PC-3 (cell line): ENCODE data around the gene ESYT2. TPM values are rescaled to one million over a fixed set of nuclear protein-coding genes. Genes with fewer than 3 reads are reported as not detected.

Source experiments
- ATAC-seq: fragments of 200-7000 bp; cut with Tn5 transposase; 2 replicates; pipeline ENCODE4 v1.9.1; 2020; ENCODE audit warnings: mild to moderate bottlenecking, moderate library complexity
- BruUV-seq: library from RNA; stranded (reverse); fragments of 400-500 nt; replicated peaks from 2 replicates; lab custom pipeline; 2021; lab: Mats Ljungman, UMichigan
- CTCF ChIA-PET: fragments of 300-600 bp; sonication (Branson Sonifier 250); formaldehyde crosslinking; loops from one replicate; lab custom pipeline; 2022; ENCODE audit warnings: antibody characterized with exemption; lab: Charles Lee
- POLR2A ChIA-PET: fragments of 300-600 bp; sonication (Branson Sonifier 250); formaldehyde crosslinking; loops from one replicate; lab custom pipeline; 2022; ENCODE audit warnings: antibody characterized with exemption; ENCODE audit not compliant: unreplicated experiment; lab: Charles Lee
- DNase-seq: peaks from one replicate; pipeline ENCODE4 v3.0.0-alpha.2; 2015
- H2AFZ ChIP-seq: fragments of 300-600 bp; sonication (generic); 2 replicates; pipeline ENCODE4 v1.6.0; 2016; ENCODE audit warnings: antibody characterized with exemption, low read length
- H3F3A ChIP-seq: fragments of 300-600 bp; sonication (generic); one replicate; pipeline ENCODE4 v1.6.0; 2017; ENCODE audit warnings: antibody characterized with exemption, low read length, control low read depth, mild to moderate bottlenecking; ENCODE audit not compliant: unreplicated experiment
- H3K27ac ChIP-seq: fragments of 300-600 bp; sonication (generic); 2 replicates; pipeline ENCODE4 v1.5.1; 2016; ENCODE audit warnings: mild to moderate bottlenecking, low read length
- H3K27me3 ChIP-seq: fragments of 300-600 bp; sonication (generic); 2 replicates; pipeline ENCODE4 v1.6.1; 2016; ENCODE audit warnings: low read length, mixed read lengths
- H3K36me3 ChIP-seq: fragments of 300-600 bp; sonication (generic); 2 replicates; pipeline ENCODE4 v1.6.1; 2016; ENCODE audit warnings: low read depth, mixed run types, low read length, mixed read lengths
- H3K4me1 ChIP-seq: fragments of 300-600 bp; sonication (generic); 2 replicates; pipeline ENCODE4 v1.5.1; 2016; ENCODE audit warnings: low read length; ENCODE audit not compliant: insufficient read depth
- H3K4me2 ChIP-seq: fragments of 300-600 bp; sonication (generic); 2 replicates; pipeline ENCODE4 v1.6.0; 2016; ENCODE audit warnings: low read length
- H3K4me3 ChIP-seq: fragments of 300-600 bp; sonication (generic); 2 replicates; pipeline ENCODE4 v1.5.1; 2016; ENCODE audit warnings: mild to moderate bottlenecking, low read length, mixed read lengths
- H3K79me2 ChIP-seq: fragments of 300-600 bp; sonication (generic); 2 replicates; pipeline ENCODE4 v1.6.1; 2017; ENCODE audit warnings: low read length, mixed read lengths
- H3K9ac ChIP-seq: fragments of 300-600 bp; sonication (generic); 2 replicates; pipeline ENCODE4 v1.6.0; 2016; ENCODE audit warnings: mild to moderate bottlenecking, low read length
- H3K9me2 ChIP-seq: fragments of 300-600 bp; sonication (generic); replicated peaks from 2 replicates; pipeline ENCODE4 v1.6.1; 2016; ENCODE audit warnings: mixed run types, low read length, mixed read lengths
- H3K9me3 ChIP-seq: fragments of 300-600 bp; sonication (generic); 2 replicates; pipeline ENCODE4 v1.6.1; 2016; ENCODE audit warnings: low read length, mixed read lengths
- H4K20me1 ChIP-seq: fragments of 300-600 bp; sonication (generic); 2 replicates; pipeline ENCODE4 v1.6.1; 2016; ENCODE audit warnings: low read length, mixed read lengths
- EZH2 ChIP-seq: fragments of 300-600 bp; sonication (generic); IDR thresholded peaks from one replicate; pipeline ENCODE4 v1.6.1; 2017; ENCODE audit warnings: antibody characterized with exemption, mild to moderate bottlenecking, low read length; ENCODE audit not compliant: unreplicated experiment
- EZH2phosphoT487 ChIP-seq: fragments of 300-600 bp; sonication (generic); IDR thresholded peaks from 2 replicates; pipeline ENCODE4 v1.6.1; 2018; ENCODE audit warnings: mild to moderate bottlenecking, antibody characterized with exemption, low read length, borderline replicate concordance
- intact Hi-C: fragments of 100-400 bp; cut with micrococcal nuclease; formaldehyde crosslinking; loops from 2 replicates; pipeline ENCODE4 v1.9.0; 2023
- total RNA-seq: library from RNA; depleted of rRNA; stranded (reverse); fragments of >200 nt; gene quantifications from 2 replicates; pipeline ENCODE4 v1.2.3, GENCODE V29; 2014
- TF ChIP-seq, protein P1 (sequence below): fragments of 300-600 bp; sonication (generic); conservative IDR thresholded peaks from 2 replicates; pipeline ENCODE4 v1.5.1; 2017; ENCODE audit warnings: antibody characterized with exemption, low read depth, mild to moderate bottlenecking, low read length

ESYT2 gene
- total RNA-seq, 1 experiment from 2014 or later, result 76.1 TPM

DNA sequence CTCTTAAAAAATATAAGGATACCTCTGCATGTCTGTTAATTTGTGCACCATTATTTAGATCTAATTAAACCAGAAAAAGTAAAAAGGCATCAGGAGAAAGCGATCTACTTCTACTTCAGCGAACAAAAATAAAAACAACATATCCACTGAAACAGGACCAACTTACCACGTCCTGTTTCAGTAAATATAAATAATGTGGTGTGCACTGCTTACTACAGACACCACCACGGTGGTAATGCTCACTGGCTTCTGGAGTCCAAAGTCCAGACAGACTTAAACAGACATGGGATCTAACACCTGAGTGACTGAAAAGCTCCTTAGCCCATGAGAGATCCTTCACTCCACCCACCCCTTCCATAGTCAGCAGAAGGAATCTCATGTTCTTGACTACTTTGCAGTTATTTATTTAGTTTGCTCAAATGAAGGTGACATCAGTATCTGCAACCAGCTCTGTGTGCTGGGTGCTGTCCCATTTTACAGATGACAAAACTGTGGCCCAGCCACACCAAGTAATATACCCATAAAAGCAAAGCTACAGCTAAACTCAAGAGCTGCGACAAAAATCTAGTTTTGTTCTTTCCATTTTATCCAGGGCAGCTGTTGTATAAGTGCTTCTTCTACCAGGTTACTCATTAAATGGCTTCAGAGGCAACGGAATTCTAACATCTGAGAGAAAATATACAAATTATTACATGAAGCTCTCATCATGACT is 62.6 kb downstream of the ESYT2 start:
- DNase-seq (no peak), ATAC-seq (no peak)
- Histone ChIP-seq H3K27me3 (no peaks in the 10 kb centered on the region), H3K9me2 (no peaks in the 10 kb centered on the region), H3K9ac (no peak overlapping the region), H3K27ac (no peak overlapping the region), H4K20me1 (no peaks in the 10 kb centered on the region), H3K79me2 (no peaks in the 10 kb centered on the region), H2AFZ (no peak overlapping the region), H3K4me1 (no peaks in the 10 kb centered on the region), H3F3A (no peaks in the 10 kb centered on the region), H3K4me3 (no peak overlapping the region), H3K36me3 (peaks cover 12% of the 10 kb centered on the region; the same call in 1 of the 2 replicates), H3K9me3 (no peaks in the 10 kb centered on the region), H3K4me2 (no peak overlapping the region)
- no peak for TF ChIP-seq EZH2
- TF ChIP-seq, protein P1, sequence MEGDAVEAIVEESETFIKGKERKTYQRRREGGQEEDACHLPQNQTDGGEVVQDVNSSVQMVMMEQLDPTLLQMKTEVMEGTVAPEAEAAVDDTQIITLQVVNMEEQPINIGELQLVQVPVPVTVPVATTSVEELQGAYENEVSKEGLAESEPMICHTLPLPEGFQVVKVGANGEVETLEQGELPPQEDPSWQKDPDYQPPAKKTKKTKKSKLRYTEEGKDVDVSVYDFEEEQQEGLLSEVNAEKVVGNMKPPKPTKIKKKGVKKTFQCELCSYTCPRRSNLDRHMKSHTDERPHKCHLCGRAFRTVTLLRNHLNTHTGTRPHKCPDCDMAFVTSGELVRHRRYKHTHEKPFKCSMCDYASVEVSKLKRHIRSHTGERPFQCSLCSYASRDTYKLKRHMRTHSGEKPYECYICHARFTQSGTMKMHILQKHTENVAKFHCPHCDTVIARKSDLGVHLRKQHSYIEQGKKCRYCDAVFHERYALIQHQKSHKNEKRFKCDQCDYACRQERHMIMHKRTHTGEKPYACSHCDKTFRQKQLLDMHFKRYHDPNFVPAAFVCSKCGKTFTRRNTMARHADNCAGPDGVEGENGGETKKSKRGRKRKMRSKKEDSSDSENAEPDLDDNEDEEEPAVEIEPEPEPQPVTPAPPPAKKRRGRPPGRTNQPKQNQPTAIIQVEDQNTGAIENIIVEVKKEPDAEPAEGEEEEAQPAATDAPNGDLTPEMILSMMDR, result no peak
- TF ChIP-seq EZH2phosphoT487, result no peak
- no TSS peak for BruUV-seq
- intact Hi-C loops, result no loop called here
- ChIA-PET CTCF (no interaction called here), POLR2A (no interaction called here)

DNA sequence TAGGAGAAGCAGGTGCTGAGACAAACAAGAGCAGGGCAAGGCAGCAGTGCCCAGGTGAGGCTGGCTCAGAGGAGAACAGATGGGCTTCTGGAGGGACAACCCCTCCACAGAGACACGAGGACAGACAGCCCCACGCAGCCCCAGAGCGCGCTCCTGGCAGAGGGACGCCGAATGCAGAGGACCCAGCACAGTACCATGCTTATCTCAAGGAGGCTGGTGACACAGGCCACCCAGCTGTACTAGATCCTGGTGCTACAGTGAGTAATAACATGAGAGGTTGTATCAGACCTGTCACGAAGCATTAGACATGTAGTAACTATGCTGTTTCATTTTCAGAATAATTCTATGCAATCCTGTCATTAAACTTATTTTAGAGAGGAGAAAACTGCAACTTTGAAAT is 64.3 kb downstream of the ESYT2 start:
- TF ChIP-seq EZH2, result no peak
- TF ChIP-seq EZH2phosphoT487, result no peak
- TF ChIP-seq, protein P1, result no peak
- Histone ChIP-seq H3K27ac (no peak overlapping the region), H3K4me3 (no peak overlapping the region), H3K4me2 (no peak overlapping the region), H2AFZ (no peak overlapping the region), H3K9me2 (no peaks in the 10 kb centered on the region), H3K27me3 (no peaks in the 10 kb centered on the region), H3K9ac (no peak overlapping the region), H3K79me2 (no peaks in the 10 kb centered on the region), H3K4me1 (no peaks in the 10 kb centered on the region), H3K9me3 (no peaks in the 10 kb centered on the region), H4K20me1 (no peaks in the 10 kb centered on the region), H3F3A (no peaks in the 10 kb centered on the region), H3K36me3 (peaks cover 28% of the 10 kb centered on the region)
- no TSS peak for BruUV-seq
- CTCF ChIA-PET, result no interaction called here
- DNase-seq, result no peak
- no peak for ATAC-seq
- intact Hi-C loops, result no loop called here
- POLR2A ChIA-PET, result no interaction called here

DNA sequence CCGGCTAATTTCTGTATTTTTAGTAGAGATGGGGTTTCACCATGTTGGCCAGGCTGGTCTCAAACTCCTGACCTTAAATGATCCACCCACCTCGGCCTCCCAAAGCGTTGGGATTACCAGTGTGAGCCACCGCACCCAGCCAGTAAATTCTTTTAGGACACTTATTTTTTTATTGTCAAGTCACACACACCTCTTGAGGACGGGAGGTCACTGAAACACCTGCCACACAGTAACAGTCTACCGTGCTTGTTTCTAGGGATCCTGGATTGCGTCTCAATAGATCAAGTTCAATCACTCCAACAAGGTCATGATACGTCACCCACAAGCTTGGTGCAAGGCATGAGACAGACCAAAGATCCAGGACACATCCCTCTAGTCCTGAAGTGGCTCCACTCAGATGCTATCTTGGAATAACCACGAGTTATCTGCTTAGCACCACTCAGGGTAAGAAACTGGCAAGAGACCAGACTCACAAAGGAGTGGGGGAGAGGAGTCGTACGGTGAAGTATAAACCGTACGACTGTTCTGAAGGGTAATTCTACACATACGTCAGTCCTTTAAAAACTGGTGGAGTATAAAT is 65.8 kb downstream of the ESYT2 start:
- Histone ChIP-seq H4K20me1 (no peaks in the 10 kb centered on the region), H3K9ac (no peak overlapping the region), H3K9me2 (no peaks in the 10 kb centered on the region), H3K9me3 (no peaks in the 10 kb centered on the region), H3K27ac (no peak overlapping the region), H3K4me2 (no peak overlapping the region), H3F3A (no peaks in the 10 kb centered on the region), H3K4me1 (no peaks in the 10 kb centered on the region), H2AFZ (no peak overlapping the region), H3K27me3 (no peaks in the 10 kb centered on the region), H3K36me3 (peaks cover 40% of the 10 kb centered on the region), H3K4me3 (no peak overlapping the region), H3K79me2 (no peaks in the 10 kb centered on the region)
- ChIA-PET CTCF (no interaction called here), POLR2A (no interaction called here)
- no peak for DNase-seq
- BruUV-seq, result no TSS peak
- no peak for ATAC-seq
- TF ChIP-seq EZH2 (no peak), EZH2phosphoT487 (no peak)
- TF ChIP-seq, protein P1, result no peak
- intact Hi-C loops, result no loop called here
